GM21381 (cell line): ENCODE data around the gene RFX1.
A peak's percentile ranks its signal among the peaks of the same experiment; 100 is the strongest.
"Not testable (repeated sequence)": the region's sequence is repeated elsewhere in the genome, so short reads cannot be mapped to it uniquely, and the experiment has no call there.

ENCODE experiments used
- ATAC-seq: cut with Tn5 transposase; IDR thresholded peaks from one replicate; pipeline ENCODE4 v1.9.1; 2021; ENCODE audit warnings: mild to moderate bottlenecking, moderate library complexity; ENCODE audit not compliant: unreplicated experiment

The RFX1 gene

DNA sequence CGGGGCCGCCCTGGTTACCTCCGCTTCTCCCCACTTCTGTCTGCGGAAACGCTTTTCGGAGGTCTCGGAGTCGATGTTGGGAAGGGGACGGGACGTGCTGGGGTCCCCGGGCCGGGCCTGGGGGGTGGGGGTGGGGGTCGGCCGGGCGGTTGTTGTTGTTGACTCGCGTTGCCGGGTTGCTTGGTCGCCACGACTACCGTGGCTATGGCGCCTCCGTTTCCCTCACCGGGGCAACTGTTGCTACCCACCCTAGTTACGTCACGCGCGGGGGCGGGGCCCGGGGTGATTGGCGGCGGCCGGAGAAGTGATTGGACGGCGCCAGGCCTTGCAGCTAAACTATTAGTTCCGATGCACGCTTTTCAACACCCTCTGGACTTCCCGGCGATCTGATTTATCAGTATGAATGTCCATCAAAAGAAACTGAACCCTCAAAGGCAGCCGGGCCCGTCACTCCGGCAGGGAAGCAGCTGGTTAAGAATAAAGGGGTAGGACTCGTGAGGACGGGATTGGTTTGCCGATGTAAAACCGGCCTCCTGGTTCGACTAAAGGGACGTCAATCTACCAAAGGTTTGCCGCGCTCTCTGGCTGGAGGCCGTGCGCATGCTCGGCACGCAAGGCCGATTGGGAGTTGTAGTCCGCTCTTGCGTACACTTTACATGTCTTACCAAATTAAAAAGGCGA, at the start of gene RFX1:
Gene RFX1 (minus strand): TSS at position 236 of the 681 bp plus-strand sequence. CDS start 12,477 bp downstream, outside the sequence.
- ATAC-seq, result peak; percentile 67

DNA sequence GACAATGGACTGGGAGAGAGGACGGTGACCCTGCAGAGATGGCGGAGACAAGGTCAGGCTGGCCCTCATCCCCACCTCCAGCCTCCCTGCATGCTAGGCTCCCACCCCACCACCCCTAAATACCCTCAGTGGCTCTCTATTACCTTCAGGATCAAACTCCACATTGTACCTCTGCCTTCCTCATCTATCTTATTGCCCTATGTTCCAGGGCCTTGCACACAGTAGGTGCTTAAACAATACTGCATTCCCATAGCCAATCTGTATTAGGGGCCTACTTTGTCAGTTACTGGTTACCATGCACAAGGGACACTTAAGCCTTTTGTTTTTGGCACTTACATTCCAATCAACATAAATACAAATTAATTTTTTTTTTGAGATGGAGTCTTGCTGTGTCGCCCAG, 49.3 kb upstream of the RFX1 start:
- ATAC-seq, result no peak

DNA sequence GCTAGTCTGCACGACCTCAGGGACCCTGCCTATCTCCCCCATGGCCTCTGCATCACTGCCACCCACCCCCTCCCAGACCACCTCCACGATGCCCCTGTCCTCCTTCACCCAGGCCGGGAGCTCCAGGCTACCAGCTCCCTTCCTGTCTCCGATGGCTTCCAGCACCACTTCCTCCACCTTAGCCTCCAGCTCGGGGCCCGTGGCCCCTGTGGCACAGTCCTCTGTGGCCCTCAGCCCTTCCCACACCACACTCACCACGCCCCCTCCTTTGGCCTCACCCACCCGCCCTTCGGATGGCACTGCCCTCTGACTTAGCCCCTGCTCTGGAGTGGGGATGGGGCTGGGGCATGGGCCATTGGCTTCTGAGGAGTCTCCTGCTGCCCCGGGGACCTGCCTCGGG, 48.6 kb upstream of the RFX1 start:
- ATAC-seq, result no peak

DNA sequence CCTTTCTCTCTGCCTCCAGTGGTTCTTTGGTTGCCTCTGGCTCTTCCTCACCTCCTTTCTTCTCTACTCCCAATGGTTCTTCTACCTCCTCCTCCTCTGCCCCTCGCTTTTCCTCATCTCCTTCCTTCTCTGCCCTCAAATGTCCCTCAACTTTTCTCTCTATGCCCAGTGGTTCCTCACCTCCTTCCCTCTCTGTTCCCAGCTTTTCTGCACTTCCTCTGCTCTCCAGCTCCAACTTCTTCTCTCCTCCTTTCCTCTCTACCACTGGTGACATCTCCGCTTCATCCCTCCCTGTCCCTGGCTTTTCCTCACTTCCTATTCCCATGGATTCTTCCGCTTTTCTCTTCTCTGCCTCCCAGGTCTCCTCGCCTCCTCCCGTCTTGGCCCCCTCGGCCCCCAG, 48.0 kb upstream of the RFX1 start:
- no peak for ATAC-seq

DNA sequence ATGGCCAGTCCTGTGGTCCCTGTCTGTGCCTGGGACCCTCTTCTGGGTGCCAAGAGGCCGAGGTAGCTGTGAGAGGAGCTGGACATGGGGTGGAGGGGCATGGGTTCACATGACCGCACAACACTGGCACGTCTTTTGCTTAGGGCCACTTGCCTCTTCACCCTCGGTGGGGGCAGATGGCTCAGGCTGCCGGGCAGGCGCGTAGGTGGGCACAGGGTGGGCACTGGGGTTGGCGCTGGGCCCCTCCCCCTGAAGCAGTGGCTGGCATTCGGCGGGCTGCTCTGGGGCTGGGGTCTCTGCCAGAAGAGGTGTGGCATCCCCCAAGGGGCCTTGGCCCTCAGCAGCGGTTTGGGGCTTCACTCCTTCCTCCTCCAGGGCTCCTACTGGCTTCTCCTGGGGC, 47.4 kb upstream of the RFX1 start:
- no peak for ATAC-seq

DNA sequence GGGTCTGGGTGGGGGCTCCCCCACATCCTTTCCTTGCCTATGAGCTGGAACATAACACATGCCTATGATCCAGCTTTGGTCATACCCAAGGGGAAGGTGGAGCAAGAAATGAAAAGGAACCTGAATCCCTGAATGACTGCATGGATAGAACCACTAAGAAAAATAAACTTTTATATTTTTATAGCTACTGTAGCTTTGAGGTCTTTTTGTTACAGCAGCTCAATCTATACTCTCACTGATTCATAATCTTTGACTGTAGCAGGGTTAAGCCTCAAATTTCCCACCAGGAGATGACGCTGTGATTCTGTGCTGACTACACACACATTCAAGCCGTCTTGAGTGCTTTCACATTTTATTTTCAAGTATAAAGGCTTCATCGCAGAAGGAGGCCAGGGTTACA, 46.9 kb upstream of the RFX1 start:
- no peak for ATAC-seq

DNA sequence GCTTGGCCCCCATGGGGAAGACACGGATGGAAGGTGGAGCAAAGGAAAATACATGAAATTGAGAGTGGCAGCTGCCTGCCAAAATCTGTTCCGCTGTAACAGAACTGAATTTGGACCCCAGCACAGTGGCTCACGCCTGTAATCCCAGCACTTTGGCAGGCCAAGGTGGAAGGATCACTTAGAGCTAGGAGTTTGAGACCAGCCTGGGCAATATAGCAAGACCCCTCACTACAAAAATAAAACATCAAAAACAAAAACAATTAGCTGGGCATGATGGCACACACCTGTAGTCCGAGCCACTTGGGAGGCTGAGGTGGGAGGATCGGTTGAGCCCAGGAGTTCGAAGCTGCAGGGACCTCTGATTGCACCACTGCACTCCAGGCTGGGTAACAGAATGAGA, 46.4 kb upstream of the RFX1 start:
- no peak for ATAC-seq

DNA sequence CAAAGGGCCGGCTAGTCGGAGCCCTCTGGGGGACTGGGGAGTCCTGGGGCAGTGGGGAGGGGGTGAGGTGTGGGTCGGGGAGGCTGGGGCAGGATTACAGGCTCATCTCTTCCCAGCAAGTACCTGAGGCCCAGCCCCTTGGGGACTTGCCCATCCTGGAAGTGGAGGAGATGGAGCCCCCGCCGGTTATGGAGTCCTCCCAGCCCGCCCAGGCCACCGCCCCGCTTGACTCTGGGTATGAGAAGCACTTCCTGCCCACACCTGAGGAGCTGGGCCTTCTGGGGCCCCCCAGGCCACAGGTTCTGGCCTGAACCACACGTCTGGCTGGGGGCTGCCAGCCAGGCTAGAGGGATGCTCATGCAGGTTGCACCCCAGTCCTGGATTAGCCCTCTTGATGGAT, 45.9 kb upstream of the RFX1 start:
- no peak for ATAC-seq

DNA sequence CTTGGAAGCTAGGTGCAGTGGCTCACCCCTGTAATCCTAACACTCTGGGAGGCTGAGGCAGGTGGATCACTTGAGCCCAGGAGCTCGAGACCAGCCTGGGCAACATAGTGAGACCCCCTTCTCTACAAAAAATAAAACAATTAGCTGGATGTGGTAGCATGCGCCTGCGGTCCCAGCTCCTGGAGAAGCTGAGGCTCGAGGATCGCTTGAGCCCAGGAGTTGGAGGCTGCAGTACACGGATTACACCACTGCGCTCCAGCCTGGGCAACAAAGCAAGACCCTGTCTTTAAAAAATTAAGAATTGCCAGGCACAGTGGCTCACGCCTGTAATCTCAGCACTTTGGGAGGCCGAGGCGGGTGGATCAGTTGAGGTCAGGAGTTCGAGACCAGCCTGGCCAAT, 44.8 kb upstream of the RFX1 start:
- not testable (repeated sequence) for ATAC-seq

DNA sequence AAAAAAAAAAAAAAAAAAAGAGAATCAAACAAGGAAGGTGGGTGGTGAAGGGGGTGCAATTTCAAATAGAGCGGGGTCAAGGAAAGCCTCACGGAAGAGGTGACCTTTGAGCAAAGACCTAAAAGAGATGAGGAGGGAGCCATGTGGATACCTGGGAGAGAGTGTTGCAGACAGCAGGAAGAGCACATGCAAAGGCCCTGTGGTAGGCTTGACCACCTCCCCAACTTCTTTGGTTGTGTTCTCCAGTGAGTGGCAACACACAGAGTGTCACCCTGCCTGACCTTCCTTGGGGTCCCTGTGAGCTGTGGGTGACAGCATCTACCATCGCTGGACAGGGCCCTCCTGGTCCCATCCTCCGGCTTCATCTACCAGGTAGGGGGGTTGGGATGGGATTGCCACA, 44.4 kb upstream of the RFX1 start:
- no peak for ATAC-seq

DNA sequence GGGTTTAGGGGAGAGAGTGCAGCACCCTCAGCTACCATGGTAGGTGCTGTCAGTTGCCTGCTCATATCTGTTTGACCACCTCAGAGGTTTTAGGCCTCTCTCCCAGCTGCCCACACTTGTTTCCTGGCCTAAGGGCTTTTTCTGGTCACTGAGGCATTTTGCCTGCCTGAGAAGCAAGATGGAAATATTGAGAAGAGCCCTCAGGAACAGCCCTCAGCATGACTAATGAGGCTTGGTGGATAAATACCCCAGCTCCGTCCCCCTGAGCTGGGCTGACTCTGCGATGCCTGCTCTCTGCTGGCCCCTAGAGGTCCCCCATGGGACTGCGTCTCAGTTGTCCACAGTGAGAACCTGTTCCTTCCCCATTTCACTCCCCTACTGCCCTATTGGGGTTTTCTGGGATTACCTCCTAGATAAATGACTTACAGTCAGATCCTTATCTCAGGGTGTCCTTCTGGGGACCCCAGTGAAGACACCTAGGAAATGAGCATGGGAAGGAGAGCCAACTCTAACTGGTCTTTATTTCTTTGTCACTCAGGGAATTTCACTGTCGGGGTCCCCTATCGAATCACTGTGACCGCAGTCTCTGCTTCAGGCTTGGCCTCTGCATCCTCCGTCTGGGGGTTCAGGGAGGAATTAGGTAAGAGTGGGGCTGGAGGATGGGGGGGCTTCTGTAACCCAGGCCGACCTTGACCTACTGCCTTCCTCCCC, 42.5 kb upstream of the RFX1 start:
- no peak for ATAC-seq

DNA sequence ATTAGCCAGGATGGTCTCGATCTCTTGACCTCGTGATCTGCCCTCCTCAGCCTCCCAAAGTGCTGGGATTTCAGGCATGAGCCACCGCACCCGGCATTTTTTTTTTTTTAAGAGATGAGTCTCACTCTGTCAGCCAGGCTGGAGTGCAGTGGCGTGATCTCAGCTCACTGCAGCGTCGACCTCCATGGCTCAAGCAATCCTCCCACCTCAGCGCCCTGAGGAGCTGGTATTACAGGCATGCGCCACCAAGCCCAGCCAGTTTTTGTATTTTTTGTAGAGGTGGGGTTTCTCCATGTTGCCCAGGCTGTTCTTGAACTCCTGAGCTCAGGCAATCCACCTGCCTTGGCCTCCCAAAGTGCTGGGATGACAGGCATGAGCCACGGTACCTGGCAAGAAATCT, 41.7 kb upstream of the RFX1 start:
- not testable (repeated sequence) for ATAC-seq

DNA sequence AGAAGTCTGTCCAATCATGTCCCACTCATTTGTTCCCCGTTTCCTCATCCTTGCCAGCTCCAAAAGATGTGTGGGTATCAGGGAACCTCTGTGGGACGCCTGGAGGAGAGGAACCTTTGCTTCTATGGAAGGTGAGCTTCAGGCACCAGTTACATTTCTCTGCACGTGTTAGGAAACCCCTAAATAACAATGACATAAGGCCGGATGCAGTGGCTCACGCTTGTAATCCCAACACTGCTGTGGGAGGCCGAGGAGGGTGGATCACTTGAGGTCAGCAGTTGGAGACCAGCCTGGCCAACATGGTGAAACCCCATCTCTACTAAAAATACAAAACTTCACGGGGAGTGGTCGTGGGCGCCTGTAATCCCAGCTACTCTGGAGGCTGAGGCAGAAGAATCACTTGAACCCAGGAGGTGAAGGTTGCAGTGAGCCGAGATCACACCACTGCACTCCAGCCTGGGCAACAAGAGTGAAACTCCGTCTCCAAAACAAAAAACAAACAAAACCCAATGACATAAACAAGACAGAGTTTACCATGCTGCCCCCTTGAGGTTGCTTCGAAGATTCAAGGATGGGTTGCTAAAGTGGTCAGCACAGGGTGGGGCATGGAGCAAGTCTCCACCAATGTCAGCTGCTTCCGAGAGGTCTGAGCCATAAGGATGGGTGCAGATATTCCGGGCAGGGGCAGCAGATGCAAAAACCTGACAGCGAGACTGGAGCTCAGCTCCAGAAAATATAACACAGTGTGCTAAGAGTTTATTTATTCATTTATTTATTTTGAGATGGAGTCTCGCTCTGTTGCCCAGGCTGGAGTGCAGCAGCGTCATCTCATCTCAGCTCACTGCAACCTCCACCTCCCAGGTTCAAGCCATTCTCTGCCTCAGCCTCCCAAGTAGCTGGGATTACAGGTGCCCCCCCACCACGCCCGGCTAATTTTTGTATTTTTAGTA, 36.8 kb upstream of the RFX1 start:
- not testable (repeated sequence) for ATAC-seq

DNA sequence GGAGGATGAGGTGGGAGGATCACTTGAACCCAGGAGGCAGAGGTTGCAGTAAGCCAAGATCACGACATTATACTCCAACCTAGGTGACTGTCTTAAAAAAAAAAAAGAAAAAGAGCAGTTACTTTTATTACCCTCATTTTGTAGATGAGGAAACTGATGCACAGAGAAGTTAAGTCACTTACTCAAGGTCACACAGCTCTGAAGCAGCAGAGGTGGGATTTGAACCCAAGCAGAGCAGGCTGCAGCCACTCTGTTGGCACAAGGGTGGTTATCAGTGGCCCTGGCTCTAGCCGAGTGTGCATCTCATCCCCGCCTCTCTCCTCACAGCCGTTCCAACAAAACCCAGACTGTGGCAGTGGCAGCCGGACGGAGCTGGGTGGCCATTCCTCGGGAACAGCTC, 33.1 kb upstream of the RFX1 start:
- no peak for ATAC-seq

DNA sequence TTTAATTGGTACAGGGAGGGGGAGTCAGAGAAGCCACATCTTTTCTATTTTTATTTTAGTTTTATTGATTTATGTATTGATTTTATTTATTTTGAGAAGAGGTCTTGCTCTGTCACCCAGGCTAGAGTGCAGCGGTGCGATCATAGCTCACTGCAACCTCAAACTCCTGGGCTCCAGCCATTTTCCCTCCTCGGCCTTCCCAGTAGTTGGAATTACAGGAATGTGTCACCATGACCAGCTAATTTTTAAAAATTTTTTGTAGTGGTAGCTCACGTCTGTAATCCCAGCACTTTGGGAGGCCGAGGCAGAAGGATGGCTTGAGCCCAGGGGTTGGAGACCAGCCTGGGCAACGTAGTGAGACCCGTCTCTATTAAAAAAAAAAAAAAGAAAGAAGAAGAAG, 29.6 kb upstream of the RFX1 start:
- no peak for ATAC-seq

DNA sequence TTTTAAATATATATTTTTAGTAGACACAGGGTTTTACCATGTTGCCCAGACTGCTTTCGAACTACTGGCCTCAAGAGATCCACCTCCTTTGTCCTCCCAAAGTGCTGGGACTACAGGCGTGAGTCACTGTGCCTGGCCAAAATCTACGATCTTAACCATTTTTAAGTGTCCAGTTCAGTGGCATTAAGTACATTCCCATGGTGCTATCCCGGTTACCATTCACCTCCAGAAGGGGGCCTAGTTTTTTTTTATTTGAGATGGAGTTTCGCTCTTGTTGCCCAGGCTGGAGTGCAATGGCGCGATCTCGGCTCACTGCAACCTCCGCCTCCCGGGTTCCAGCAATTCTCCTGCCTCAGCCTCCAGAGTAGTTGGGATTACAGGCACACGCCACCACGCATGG, 29.0 kb upstream of the RFX1 start:
- not testable (repeated sequence) for ATAC-seq

DNA sequence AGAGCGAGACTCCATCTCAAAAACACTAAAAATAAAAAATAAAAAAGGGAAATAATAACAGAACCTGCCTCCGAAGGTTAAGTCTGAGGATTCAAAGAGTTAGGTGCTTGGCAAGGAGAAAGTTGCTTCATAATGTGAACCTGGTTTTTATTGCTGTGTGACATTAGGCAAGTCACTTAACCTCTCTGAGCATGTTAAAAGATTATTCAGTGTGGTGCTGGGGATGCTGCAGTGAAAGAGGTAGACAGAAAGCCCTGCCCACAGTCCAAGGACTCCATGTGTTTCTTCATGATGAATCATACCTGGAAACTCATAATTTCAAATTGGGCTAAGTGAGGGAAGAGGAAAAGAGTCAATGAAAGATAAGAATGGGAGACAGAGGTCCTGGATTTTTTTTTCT, 27.8 kb upstream of the RFX1 start:
- no peak for ATAC-seq

DNA sequence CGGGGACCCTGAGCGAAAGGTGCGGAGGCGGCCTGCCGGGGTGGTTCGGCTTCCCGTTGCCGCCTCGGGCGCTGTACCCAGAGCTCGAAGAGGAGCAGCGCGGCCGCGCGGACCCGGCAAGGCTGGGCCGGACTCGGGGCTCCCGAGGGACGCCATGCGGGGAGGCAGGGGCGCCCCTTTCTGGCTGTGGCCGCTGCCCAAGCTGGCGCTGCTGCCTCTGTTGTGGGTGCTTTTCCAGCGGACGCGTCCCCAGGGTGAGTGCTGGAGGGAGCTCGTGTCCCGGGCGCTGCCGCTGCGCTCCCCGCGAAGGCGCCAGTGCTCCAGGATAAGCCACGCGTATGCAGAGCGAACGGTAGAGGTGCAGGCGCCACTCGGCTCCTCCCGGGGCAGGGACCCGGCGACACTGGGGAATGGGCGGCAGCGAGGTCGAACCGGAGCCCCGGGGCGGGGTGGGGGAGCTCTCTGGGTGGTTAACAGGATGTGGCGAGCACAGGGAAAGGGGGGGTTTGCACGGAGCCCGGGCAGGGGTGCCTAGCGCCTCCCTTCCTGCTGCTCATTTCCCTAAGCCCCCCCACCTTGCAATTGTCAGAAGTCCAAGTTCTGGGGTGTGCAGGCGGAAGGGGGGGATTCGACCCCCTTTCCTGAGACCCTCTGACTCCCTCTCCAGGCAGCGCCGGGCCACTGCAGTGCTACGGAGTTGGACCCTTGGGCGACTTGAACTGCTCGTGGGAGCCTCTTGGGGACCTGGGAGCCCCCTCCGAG, 25.8 kb upstream of the RFX1 start, which contains the start of gene IL27RA:
Gene IL27RA (plus strand): TSS at position 44 of the 762 bp plus-strand sequence. CDS start 111 bp downstream, at position 155.
- ATAC-seq, result no peak

DNA sequence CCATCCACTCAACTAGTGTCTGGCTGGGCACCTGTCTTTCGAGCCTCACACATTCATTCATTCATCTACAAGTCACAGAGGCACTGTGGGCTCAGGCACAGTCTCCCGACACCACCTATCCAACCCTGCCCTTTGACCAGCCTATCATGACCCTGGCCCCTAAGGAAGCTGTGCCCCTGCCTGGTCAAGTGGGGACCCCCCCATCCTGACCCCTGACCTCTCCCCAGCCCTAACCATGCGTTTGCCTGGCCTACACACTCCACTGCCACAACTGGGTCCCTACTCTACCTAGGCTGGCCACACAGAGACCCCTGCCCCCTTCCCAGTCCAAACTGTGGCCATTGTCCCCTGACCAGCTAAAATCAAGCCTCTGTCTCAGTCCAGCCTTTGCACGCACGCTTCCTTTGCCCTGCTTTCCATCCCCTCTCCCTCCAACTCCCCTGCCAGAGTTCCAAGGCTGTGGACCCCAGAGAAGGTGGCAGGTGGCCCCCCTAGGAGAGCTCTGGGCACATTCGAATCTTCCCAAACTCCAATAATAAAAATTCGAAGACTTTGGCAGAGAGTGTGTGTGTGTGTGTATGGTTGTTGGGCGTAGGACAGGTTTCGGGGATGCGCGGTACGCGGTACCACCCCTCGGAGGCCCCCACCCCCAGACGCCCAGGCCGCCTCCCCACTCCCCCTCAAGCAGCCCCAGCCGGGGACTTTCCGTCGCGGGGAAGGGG, 25.0 kb upstream of the RFX1 start:
- no peak for ATAC-seq

DNA sequence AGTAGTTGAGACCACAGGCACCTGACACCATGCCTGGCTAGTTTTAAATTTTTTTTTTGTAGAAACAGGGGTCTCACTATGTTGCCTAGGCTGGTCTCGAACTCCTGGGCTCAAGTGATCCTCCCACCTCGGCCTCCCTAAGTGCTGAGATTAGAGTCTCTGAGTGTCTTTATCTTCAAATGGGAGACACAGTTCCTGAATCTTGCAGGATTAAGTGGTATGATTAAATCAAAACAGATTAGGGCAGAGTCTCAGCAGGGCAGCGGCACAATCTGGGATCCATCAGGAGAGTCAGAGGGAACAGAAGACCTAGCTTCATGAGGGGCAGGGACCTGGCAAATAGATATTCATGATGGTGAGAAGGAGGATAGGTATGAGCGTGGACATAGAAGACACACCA, 22.8 kb upstream of the RFX1 start:
- ATAC-seq, result no peak
